Astrocyte of the spinal cord (primary cell): Measurements from ENCODE around the gene TCF12.

Experiments used
- DNase-seq: peaks from one replicate; pipeline ENCODE4 v3.0.0; 2011; ENCODE audit warnings: low read depth, low spot score
- H3K4me3 ChIP-seq: 2 replicates; pipeline ENCODE4 v1.5.1; 2011; ENCODE audit warnings: low read depth, mild to moderate bottlenecking, low read length, moderate library complexity
- in situ Hi-C: cut with HindIII; loops from 2 replicates; pipeline ENCODE4 v1.10.0; 2017; ENCODE audit warnings: low sequenced_read_pairs
- TF ChIP-seq, protein P1 (sequence below): IDR thresholded peaks from 2 replicates; pipeline ENCODE4 v1.5.1; 2012; ENCODE audit warnings: low read depth, mild to moderate bottlenecking, low read length, inconsistent platforms

TCF12 gene

DNA sequence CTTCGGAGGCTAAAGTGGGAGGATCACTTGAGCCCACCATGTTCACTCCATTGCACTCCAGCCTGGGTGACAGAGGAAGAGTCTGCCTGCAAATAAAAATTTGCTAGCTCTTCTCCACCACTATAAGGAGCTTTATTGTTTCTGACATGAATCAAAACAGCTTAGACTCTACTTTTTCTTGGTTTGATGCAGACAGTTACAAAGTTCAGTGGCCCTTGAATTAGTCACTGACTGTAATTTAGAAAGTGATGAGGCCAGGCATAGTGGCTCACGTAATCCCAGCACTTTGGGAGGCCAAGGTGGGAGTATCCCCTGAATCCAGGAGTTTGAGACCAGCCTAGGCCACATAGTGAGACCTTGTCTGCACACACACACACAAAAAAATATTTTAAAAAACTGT lies 285.5 kb downstream of the TCF12 start:
- no peak overlapping the region for H3K4me3 ChIP-seq
- in situ Hi-C loops, result no loop called here
- no peak for DNase-seq
- TF ChIP-seq, protein P1, sequence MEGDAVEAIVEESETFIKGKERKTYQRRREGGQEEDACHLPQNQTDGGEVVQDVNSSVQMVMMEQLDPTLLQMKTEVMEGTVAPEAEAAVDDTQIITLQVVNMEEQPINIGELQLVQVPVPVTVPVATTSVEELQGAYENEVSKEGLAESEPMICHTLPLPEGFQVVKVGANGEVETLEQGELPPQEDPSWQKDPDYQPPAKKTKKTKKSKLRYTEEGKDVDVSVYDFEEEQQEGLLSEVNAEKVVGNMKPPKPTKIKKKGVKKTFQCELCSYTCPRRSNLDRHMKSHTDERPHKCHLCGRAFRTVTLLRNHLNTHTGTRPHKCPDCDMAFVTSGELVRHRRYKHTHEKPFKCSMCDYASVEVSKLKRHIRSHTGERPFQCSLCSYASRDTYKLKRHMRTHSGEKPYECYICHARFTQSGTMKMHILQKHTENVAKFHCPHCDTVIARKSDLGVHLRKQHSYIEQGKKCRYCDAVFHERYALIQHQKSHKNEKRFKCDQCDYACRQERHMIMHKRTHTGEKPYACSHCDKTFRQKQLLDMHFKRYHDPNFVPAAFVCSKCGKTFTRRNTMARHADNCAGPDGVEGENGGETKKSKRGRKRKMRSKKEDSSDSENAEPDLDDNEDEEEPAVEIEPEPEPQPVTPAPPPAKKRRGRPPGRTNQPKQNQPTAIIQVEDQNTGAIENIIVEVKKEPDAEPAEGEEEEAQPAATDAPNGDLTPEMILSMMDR, result no peak

DNA sequence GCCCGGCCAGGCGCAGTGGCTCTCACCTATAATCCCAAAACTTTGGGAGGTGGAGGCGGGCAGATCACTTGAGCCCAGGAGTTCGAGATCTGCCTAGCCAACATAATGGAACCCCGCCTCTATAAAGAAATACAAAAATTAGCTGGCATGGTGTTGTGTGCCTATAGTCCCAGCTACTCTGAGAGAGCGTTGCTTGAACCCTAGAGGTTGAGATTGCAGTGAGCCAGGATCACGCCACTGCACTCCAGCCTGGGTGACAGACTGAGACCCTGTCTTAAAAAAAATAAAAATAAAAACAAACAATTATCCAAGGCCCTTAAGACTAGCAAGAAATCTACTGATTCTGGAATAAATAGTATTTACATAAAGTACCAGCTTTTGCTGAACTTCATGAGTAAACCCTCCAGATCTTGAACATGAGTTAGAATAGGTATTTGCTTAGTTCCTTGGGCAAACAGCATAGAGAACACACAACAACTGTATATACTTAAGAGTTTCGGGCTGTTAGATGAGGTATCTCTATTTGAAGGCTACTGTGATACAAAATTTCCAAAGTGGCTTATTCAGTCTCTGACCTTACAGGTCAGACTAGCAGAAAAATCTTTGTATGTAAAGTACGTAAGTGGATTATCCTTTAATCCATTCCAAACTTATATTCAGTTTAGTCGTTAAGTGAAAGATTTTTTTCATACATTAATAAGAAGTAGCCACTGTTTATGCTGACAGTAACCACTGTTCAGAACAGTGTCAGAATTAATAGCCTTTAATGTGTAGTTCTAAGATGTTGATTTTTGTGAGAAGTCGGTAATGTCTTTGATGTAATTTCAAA lies 286.8 kb downstream of the TCF12 start:
- H3K4me3 ChIP-seq, result no peak overlapping the region
- TF ChIP-seq, protein P1, result no peak
- in situ Hi-C loops, result no loop called here
- DNase-seq, result no peak

DNA sequence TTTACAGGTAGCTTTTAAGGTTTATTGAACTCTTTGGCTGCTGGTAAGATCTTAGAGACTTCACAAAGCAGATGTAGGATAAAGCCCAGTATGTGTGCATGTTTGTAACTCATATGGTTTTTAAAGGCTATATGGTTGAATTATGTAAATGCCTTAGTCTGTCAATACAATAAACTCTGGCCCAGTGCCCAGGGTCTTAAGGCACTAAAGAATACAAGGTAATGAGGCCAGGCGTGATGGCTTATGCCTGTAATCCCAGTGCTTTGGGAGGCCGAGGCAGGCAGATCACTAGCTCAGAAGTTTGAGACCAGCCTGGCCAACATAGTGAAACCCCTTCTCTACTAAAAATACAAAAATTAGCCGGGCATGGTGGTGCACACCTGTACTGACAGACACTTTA lies 287.6 kb downstream of the TCF12 start:
- no peak for DNase-seq
- H3K4me3 ChIP-seq, result no peak overlapping the region
- TF ChIP-seq, protein P1, result no peak
- in situ Hi-C loops, result no loop called here

DNA sequence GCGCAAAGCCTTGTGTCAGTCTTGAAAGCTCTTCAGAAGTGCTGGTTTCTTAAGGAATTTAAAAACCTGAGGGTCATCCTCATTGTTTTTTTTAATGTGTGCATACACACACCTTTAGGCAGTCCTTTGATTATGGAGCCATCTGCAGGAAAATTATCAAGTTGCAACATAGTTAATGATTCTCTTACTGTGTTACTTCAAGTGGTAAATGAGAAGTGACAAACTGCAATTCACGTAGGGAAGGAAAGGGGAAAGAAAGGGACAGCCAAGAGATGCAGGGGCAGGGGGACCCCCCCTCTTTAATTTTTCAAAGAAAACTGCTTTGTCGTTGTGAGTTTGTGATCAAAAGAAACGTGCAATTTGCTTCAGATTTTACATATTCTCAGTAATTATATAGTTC lies 295.4 kb downstream of the TCF12 start:
- TF ChIP-seq, protein P1, result peak; percentile 43
- no peak overlapping the region for H3K4me3 ChIP-seq
- DNase-seq, result peak; percentile 67

DNA sequence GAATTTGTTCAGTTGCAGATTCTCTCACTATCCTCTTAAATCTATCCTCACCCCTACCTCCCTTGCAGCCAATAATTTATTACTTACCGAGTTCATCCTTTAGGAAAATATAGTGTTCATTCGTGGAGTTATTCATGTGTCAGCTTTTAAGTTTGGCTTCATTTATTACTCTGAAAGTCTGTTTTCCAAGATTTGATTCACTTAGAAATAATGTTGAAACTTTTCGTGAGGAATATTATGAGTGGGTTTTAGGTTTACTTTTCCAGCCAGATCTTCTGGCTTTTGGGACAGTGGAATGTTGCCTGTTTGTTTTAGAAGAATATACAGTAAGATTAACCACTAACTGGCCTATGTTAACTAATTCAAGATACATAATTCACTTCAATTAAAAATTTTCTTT lies 296.9 kb downstream of the TCF12 start:
- in situ Hi-C loops, result no loop called here
- DNase-seq, result no peak
- TF ChIP-seq, protein P1, result no peak
- no peak overlapping the region for H3K4me3 ChIP-seq

More for the DNA sequence above, 295.4 kb downstream of the TCF12 start:
- in situ Hi-C loops, result no loop called here

DNA sequence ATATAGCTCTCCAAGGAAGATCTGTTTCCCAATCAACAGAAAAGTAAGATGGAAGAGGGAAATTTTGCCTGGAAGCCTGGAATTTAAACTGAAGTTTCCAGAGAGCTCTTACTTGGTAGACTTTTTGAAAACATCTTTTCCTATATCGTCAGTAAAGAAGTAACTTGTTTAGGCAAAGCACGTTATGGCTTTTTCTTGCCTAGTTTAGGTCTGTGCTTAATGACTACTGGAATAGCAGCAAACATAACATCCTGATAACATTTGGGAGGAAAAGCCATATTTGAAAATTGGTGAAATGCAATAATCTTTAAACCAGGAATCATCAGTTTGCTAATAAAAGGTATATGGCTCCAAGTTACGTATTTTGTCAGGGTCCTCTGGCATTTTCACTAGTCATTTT lies 297.4 kb downstream of the TCF12 start:
- DNase-seq, result no peak
- in situ Hi-C loops, result no loop called here
- H3K4me3 ChIP-seq, result no peak overlapping the region
- TF ChIP-seq, protein P1, result no peak
